Measurements from ENCODE around the gene XKR3.

DNA sequence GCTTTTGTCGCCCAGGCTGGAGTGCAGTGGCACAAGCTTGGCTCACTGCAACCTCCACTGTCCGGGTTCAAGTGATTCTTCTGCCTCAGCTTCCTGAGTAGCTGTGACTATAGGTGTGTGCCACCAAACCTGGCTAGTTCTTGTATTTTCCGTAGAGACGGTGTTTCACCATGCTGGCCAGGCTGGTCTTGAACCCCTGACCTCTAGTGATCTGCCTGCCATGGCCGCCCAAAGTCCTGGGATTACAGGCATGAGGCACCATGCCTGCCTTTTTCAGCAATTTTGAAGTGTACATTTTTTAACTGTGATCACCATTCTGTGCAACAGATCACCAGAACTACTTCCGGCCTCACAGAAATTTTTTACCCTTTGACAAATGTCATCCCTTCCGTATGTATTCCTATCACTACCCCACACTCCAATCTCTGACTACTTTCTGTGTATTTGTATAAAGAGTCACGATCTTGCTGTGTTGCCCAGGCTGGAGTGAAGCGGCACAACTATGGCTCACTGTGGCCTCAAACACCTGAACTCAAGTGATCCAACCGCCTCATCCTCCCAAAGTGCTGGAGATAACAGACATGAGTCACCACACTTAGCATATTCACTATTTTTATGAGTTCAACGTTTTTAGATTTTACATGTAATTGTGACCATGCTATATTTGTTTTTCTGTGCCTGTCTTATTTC, 44.0 kb downstream of the XKR3 start:
- TF ChIP-seq, protein P1, sequence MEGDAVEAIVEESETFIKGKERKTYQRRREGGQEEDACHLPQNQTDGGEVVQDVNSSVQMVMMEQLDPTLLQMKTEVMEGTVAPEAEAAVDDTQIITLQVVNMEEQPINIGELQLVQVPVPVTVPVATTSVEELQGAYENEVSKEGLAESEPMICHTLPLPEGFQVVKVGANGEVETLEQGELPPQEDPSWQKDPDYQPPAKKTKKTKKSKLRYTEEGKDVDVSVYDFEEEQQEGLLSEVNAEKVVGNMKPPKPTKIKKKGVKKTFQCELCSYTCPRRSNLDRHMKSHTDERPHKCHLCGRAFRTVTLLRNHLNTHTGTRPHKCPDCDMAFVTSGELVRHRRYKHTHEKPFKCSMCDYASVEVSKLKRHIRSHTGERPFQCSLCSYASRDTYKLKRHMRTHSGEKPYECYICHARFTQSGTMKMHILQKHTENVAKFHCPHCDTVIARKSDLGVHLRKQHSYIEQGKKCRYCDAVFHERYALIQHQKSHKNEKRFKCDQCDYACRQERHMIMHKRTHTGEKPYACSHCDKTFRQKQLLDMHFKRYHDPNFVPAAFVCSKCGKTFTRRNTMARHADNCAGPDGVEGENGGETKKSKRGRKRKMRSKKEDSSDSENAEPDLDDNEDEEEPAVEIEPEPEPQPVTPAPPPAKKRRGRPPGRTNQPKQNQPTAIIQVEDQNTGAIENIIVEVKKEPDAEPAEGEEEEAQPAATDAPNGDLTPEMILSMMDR (conservative IDR thresholded peaks at IDR 0.05; ENCODE audit: low read depth, low read length), result no peak
- TF ChIP-seq EZH2phosphoT487 (IDR thresholded peaks at IDR 0.05; ENCODE audit: borderline replicate concordance, low read length), result no peak
